Activated CD8-positive, alpha-beta T cell treated with anti-CD3 and anti-CD28 coated beads for 36 hours (primary cell): Measurements from ENCODE around the gene MAP1LC3C. TPM values are rescaled to one million over a fixed set of nuclear protein-coding genes. Genes with fewer than 3 reads are reported as not detected.

ENCODE experiments used
- ATAC-seq: fragments of 200-7000 bp; cut with Tn5 transposase; one replicate; pipeline ENCODE4 v1.10.0; 2021; ENCODE audit warnings: mild to moderate bottlenecking, moderate library complexity
- CTCF ChIA-PET: fragments of 350-600 bp; sonication (Branson Sonifier 250); formaldehyde crosslinking; loops from one replicate; lab custom pipeline; 2021; ENCODE audit warnings: antibody characterized with exemption; lab: Charles Lee
- POLR2A ChIA-PET: fragments of 350-600 bp; sonication (Branson Sonifier 250); formaldehyde crosslinking; loops from one replicate; lab custom pipeline; 2021; ENCODE audit warnings: antibody characterized with exemption; lab: Charles Lee
- DNase-seq: peaks from one replicate; pipeline ENCODE4 v3.0.0-alpha.2; 2020
- H3K27ac Mint-ChIP-seq: one replicate; pipeline ENCODE4 v1.8.0; 2021; ENCODE audit warnings: mild to moderate bottlenecking, mixed read lengths
- H3K27me3 Mint-ChIP-seq: one replicate; pipeline ENCODE4 v1.8.0; 2021; ENCODE audit warnings: mixed read lengths
- H3K36me3 Mint-ChIP-seq: one replicate; pipeline ENCODE4 v1.8.0; 2021; ENCODE audit warnings: low read depth, mixed read lengths
- H3K4me1 Mint-ChIP-seq: one replicate; pipeline ENCODE4 v1.8.0; 2021; ENCODE audit warnings: low read depth, mixed read lengths
- H3K4me3 Mint-ChIP-seq: one replicate; pipeline ENCODE4 v1.8.0; 2021; ENCODE audit warnings: mild to moderate bottlenecking, moderate library complexity, mixed read lengths
- H3K9me3 Mint-ChIP-seq: one replicate; pipeline ENCODE4 v1.8.0; 2021; ENCODE audit warnings: mixed read lengths
- intact Hi-C: fragments of 100-400 bp; cut with micrococcal nuclease; formaldehyde crosslinking; loops from one replicate; pipeline ENCODE4 v1.10.0; 2022
- total RNA-seq, 2 experiments: library from RNA; stranded (reverse); gene quantifications; one replicate each; pipeline ENCODE4 v1.2.3, GENCODE V29; 2021
- TF ChIP-seq, protein P1 (sequence below): fragments of 200-600 bp; IDR thresholded peaks from one replicate; pipeline ENCODE4 v1.8.0; 2022; ENCODE audit warnings: antibody characterized with exemption, mild to moderate bottlenecking

The MAP1LC3C gene
- total RNA-seq, 2 experiments from 2014 or later = not detected

DNA sequence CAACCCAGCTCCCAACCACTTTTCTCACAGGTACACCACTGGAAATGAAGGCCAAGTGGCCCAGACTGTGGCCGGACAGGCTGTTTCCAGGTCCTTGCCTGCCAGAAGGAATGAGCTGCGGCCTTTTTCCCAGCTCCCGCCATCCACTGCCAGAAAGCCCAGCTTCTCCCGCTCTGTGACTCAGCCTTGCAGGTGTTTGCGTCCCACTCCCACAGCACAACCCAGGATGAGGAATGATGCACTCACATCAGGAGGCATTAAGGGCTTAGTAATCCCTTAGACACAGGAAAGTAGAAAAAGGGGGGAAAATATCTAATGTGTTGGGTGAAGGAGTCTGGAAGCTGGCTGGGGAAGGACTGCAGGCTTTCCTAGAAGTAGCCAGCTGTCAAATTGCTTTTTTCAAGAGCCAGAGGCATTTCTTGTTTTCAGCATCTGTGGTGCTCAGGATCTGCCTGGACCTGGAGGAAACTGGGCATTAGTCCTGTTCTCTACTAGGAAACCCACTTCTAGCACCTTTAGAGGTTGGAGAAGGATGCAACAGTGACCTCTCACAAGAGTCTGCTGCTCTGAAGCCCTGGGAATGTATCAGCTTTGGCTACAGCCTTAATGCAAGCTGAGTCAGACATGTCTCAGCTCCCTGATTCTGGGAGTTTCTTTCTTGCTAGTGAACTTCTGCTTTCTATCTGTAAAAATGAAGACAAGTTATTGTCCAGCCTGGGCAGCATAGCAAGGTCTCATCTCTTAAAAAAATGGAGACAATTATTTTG lies 13.2 kb upstream of the MAP1LC3C start:
- no peak for ATAC-seq
- POLR2A ChIA-PET = no interaction called here

GRCh38 chr1:242008826-242009495 lies 10.1 kb upstream of the MAP1LC3C start:
- H3K27me3 Mint-ChIP-seq = no peaks in the 10 kb centered on the region
- no peaks in the 10 kb centered on the region for H3K36me3 Mint-ChIP-seq
- intact Hi-C loops = loop anchor here (10.0 kb wide), 1 partner anchor 394 kb away; no protein-coding TSS in a partner anchor
- ATAC-seq (no peak), DNase-seq (no peak)
- no peaks in the 10 kb centered on the region for H3K9me3 Mint-ChIP-seq
- POLR2A ChIA-PET = no interaction called here
- H3K27ac Mint-ChIP-seq = no peak overlapping the region
- H3K4me1 Mint-ChIP-seq = no peaks in the 10 kb centered on the region
- TF ChIP-seq, protein P1, sequence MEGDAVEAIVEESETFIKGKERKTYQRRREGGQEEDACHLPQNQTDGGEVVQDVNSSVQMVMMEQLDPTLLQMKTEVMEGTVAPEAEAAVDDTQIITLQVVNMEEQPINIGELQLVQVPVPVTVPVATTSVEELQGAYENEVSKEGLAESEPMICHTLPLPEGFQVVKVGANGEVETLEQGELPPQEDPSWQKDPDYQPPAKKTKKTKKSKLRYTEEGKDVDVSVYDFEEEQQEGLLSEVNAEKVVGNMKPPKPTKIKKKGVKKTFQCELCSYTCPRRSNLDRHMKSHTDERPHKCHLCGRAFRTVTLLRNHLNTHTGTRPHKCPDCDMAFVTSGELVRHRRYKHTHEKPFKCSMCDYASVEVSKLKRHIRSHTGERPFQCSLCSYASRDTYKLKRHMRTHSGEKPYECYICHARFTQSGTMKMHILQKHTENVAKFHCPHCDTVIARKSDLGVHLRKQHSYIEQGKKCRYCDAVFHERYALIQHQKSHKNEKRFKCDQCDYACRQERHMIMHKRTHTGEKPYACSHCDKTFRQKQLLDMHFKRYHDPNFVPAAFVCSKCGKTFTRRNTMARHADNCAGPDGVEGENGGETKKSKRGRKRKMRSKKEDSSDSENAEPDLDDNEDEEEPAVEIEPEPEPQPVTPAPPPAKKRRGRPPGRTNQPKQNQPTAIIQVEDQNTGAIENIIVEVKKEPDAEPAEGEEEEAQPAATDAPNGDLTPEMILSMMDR = no peak
- no peak overlapping the region for H3K4me3 Mint-ChIP-seq
- CTCF ChIA-PET = interaction anchor here (0.6 to 2.7 kb wide), 2 partner anchors 10 to 14 kb away, joined by 3 to 16 read pairs; partner anchors contain the start of gene MAP1LC3C

More for the DNA sequence above, 13.2 kb upstream of the MAP1LC3C start:
- H3K9me3 Mint-ChIP-seq = no peaks in the 10 kb centered on the region
- intact Hi-C loops = no loop called here
- no peaks in the 10 kb centered on the region for H3K27me3 Mint-ChIP-seq
- no peak overlapping the region for H3K4me3 Mint-ChIP-seq
- CTCF ChIA-PET = interaction anchor here (2.9 kb wide), 1 partner anchor 14 kb away, joined by 11 read pairs; the partner anchor contains the start of gene MAP1LC3C
- H3K36me3 Mint-ChIP-seq = no peaks in the 10 kb centered on the region
- TF ChIP-seq, protein P1 = no peak
- H3K27ac Mint-ChIP-seq = no peak overlapping the region
- no peaks in the 10 kb centered on the region for H3K4me1 Mint-ChIP-seq
- no peak for DNase-seq

GRCh38 chr1:242006976-242007375 lies 8.1 kb upstream of the MAP1LC3C start:
- TF ChIP-seq, protein P1 = no peak
- H3K36me3 Mint-ChIP-seq = no peaks in the 10 kb centered on the region
- no peak for DNase-seq
- ChIA-PET POLR2A (no interaction called here), CTCF (interaction anchor here (1.4 to 2.7 kb wide), 2 partner anchors 8 to 21 kb away, joined by 3 to 16 read pairs; partner anchors contain the start of gene MAP1LC3C)
- no peaks in the 10 kb centered on the region for H3K4me1 Mint-ChIP-seq
- H3K27me3 Mint-ChIP-seq = no peaks in the 10 kb centered on the region
- intact Hi-C loops = loop anchor here (10.0 kb wide), 1 partner anchor 392 kb away; no protein-coding TSS in a partner anchor
- ATAC-seq = no peak
- no peak overlapping the region for H3K4me3 Mint-ChIP-seq
- H3K9me3 Mint-ChIP-seq = no peaks in the 10 kb centered on the region
- H3K27ac Mint-ChIP-seq = no peak overlapping the region

GRCh38 chr1:242005866-242006535 lies 7.1 kb upstream of the MAP1LC3C start:
- ATAC-seq (no peak), DNase-seq (no peak)
- Mint-ChIP-seq H3K4me3 (no peak overlapping the region), H3K27me3 (no peaks in the 10 kb centered on the region), H3K36me3 (no peaks in the 10 kb centered on the region), H3K27ac (no peak overlapping the region), H3K4me1 (no peaks in the 10 kb centered on the region), H3K9me3 (no peaks in the 10 kb centered on the region)
- CTCF ChIA-PET = interaction anchor here (1.4 to 2.7 kb wide), 2 partner anchors 7 to 20 kb away, joined by 3 to 16 read pairs; partner anchors contain the start of gene MAP1LC3C
- POLR2A ChIA-PET = no interaction called here
- TF ChIP-seq, protein P1 = no peak
- intact Hi-C loops = loop anchor here (10.0 kb wide), 1 partner anchor 391 kb away; no protein-coding TSS in a partner anchor
